Fibroblast of villous mesenchyme (primary cell): Measurements from ENCODE around the gene RNF145. TPM values are rescaled to one million over a fixed set of nuclear protein-coding genes. Genes with fewer than 3 reads are reported as not detected.

ENCODE experiments used
- DNase-seq: peaks from one replicate; pipeline ENCODE4 v3.0.0-alpha.2; 2010; ENCODE audit warnings: low read depth
- H3K4me3 ChIP-seq: 2 replicates; pipeline ENCODE4 v1.5.1; 2011; ENCODE audit warnings: low read depth, mild to moderate bottlenecking, low read length
- CTCF ChIP-seq: IDR thresholded peaks from 2 replicates; pipeline ENCODE4 v1.5.1; 2012; ENCODE audit warnings: low read depth, mild to moderate bottlenecking, low read length; ENCODE audit not compliant: insufficient read depth
- total RNA-seq: library from RNA; depleted of rRNA; stranded (reverse); fragments of >200 nt; gene quantifications from 2 replicates; pipeline ENCODE4 v1.2.3, GENCODE V29; 2012

Gene RNF145
- total RNA-seq, 1 donor: 84.2 TPM

DNA sequence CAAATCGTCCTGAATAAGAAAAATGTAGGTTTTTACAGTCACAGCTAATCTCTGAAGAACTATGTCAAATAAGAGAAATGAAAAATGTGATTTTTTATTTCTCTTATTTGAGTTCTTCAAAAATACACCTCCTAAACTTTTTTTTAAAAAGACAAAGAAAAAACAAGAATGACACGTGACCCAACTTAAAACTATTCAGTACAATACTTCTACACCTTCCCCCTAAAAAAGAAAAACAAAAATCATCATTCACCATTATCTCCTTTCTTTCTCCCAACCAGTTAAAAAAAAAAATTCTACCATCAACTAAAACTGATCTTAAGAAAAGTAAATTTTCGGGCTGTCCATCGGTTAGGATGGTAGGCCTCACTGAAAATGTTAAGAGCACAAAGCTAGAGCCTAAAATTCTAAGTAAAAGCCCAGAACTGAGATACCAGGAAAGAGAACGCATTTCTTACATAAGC lies 2.1 kb downstream of the RNF145 start:
- peak overlapping the region; percentile 78 for H3K4me3 ChIP-seq
- no peak for DNase-seq
- TF ChIP-seq CTCF: no peak

DNA sequence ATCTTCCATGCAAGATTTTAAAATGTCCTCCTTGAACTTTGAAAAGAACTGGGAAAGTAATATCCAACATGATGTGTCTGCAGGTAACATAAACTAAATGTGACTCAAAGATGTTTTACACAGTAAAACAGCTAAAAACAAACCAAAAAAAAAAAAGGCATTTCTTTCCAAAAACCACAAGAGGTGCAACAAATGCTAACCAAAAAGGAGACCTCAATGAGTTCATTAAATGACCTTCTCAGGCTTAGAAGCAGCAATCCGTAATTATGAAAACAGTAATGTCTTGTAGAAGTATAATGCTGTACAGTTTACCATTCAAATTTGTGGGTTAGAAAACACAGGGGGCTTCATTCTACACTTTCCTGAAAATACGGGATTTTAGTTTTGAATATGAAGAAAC lies 2.5 kb downstream of the RNF145 start:
- DNase-seq: no peak
- H3K4me3 ChIP-seq: peak overlapping the region; percentile 78
- TF ChIP-seq CTCF: no peak

DNA sequence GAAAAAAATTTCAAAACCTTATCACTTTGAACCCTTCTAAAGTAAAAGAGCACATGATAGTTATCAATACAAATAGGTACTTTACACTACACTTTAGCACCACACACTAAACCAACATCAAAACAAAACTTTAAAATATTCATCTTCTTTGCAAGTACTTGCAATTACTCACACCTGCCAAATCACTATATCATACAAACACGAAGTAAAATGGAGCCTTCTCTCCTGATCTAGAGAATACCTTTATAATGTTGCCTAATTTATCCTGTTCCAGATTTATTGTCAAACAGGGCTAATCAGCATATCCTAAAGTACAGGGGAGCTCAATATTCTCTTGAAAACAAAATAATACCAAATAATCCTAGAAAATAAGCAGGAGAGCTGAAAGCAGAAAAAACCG lies 3.0 kb downstream of the RNF145 start:
- DNase-seq: no peak

DNA sequence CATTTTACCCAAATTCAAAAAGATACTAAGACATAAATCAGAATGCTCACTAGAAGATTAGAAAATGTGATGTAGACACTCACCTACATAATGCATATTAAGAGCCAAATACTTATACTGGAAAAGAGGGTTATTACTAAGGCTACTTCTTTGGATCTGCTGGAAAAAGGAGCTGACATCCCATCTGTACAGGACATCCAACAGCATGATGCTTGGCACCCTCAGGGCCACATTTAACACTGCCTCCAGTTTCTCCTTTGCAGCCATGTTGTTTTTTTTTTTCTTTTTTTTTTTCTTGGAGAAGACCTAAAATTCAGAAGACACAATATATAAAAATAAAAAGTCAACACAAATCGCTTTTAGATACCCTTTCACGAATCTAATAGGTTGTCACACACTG lies 6.0 kb downstream of the RNF145 start:
- no peak for DNase-seq
- no peak for TF ChIP-seq CTCF
- H3K4me3 ChIP-seq: no peak overlapping the region

More for the DNA sequence above, 3.0 kb downstream of the RNF145 start:
- no peak for TF ChIP-seq CTCF
- H3K4me3 ChIP-seq: peak overlapping the region; percentile 78

DNA sequence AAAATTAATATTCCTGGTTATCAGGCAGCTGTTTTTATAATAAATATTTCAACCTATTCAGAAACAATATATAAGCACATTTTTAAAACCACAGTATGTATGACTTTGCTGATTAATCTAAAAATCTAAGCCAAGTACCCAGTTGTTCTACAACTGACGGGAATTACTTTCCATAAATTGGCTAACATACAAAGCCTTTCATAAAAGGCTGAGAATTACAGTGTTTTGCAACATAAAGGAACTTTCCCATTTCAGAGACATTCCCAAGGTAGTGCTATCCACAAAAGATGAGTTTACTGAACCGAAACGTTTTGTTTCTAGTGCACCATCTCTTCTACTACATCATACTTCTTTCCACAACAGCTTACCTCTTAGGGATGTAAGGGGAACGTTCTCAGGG lies 7.2 kb downstream of the RNF145 start:
- no peak for DNase-seq
- H3K4me3 ChIP-seq: no peak overlapping the region
- no peak for TF ChIP-seq CTCF

DNA sequence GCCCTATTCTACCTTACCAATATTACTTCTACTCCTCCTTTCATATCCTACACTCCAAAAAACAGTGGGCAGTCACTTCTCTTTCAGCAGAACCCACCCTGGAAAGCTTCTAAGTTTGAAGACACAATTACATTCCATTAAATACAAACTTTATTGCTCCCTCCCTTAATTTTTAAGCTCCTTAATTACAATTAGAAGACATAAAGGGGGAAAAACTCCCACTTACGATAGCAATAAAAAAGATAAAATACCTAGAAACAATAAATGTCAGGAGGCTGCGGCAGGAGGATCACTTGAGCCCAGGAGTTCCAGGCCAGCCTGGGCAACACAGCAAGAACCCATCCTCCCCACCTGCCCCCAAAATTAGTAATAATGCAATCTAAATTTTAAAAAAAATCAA lies 9.6 kb downstream of the RNF145 start:
- no peak overlapping the region for H3K4me3 ChIP-seq
- no peak for TF ChIP-seq CTCF
- no peak for DNase-seq

DNA sequence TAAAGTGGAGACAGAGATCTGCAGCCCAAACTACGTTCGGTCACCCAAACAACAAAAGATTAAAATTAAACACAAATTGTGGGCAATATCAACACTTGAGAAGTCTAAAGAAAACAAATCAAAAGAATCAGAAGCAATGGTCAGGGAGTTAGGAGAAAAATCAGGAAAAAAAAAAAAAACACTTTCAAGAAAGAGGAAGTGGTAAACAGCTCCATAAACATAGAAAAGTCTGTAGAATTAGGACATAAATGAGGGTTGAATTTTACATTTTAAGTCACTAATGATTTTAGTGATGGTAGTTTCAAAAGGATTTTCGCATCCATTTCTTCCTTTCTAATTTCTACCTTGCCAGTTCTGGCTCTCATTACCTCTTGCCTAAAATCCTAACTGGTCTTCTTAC lies 10.1 kb downstream of the RNF145 start:
- TF ChIP-seq CTCF: no peak
- H3K4me3 ChIP-seq: no peak overlapping the region
- no peak for DNase-seq
